Nephron progenitor cell (in vitro differentiated cells): ENCODE data around the gene NDUFA1.
"Not testable (repeated sequence)": the region's sequence is repeated elsewhere in the genome, so short reads cannot be mapped to it uniquely, and the experiment has no call there.

Experiments
- DNase-seq: peaks from one replicate; pipeline ENCODE4 v3.0.0; 2021
- H3K27ac Mint-ChIP-seq: 2 replicates; pipeline ENCODE4 v1.8.0; 2021; ENCODE audit warnings: mild to moderate bottlenecking, moderate library complexity, mixed read lengths
- H3K27me3 Mint-ChIP-seq: 2 replicates; pipeline ENCODE4 v1.8.0; 2021; ENCODE audit warnings: mild to moderate bottlenecking, low read depth, mixed read lengths; ENCODE audit not compliant: poor library complexity
- H3K36me3 Mint-ChIP-seq: 2 replicates; pipeline ENCODE4 v1.8.0; 2021; ENCODE audit warnings: low read depth, mixed read lengths
- H3K4me1 Mint-ChIP-seq: 2 replicates; pipeline ENCODE4 v1.8.0; 2021; ENCODE audit warnings: mixed read lengths
- H3K4me3 Mint-ChIP-seq: 2 replicates; pipeline ENCODE4 v1.8.0; 2021; ENCODE audit warnings: mild to moderate bottlenecking, moderate library complexity, mixed read lengths
- H3K9me3 Mint-ChIP-seq: 2 replicates; pipeline ENCODE4 v1.8.0; 2021; ENCODE audit warnings: mild to moderate bottlenecking, moderate library complexity, mixed read lengths
- TF ChIP-seq, protein P1 (sequence below): fragments of 200-600 bp; sonication (generic); IDR thresholded peaks from 2 replicates; pipeline ENCODE4 v1.5.0; 2021; ENCODE audit warnings: antibody characterized with exemption

The NDUFA1 gene

DNA sequence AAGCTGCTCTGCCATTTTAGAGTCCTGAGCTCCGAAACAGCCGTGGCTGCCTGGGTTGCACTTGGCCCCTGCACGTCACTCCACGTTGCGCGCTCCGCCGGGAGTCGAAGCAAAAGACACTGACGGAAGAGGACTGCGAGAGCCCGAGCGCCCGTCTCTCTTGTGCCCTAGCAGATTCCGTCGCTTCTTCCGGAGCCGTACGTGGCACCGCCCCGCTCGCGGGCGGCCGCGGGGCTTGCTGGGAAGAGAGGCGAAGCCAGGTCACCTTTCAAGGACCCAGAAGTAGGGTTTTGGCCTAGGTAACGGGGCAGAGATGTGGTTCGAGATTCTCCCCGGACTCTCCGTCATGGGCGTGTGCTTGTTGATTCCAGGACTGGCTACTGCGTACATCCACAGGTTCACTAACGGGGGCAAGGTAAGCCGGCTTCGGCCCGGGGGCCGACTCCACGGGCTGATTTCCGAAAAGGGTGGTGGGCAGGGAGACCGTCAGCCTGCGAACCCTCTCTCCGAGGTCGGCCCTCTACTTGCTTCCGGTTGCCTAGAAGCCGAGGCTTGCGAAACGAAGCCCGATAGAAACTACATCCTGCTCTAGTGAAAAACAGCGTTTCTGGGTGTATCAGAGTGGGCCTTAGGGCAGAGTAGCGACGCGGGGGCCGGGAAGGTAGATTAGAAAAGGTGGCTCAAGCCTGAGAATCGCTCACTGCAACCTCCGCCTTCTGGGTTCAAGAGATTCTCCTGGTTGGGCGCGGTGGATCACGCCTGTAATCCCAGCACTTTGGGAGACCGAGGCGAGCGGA lies at the start of gene NDUFA1, which contains the start of gene RNF113A:
Gene NDUFA1, plus strand, starts transcription at position 234 of the 797 bp plus-strand sequence. Its CDS starts 80 bp downstream, at position 314.
Gene RNF113A, minus strand, starts transcription at position 135 of the 797 bp plus-strand sequence. Its CDS starts 120 bp downstream, at position 15.
- H3K9me3 Mint-ChIP-seq = peaks cover 48% of the 10 kb centered on the region
- H3K4me3 Mint-ChIP-seq = peak within 1 kb of the TSS; percentile 94
- TF ChIP-seq, protein P1, sequence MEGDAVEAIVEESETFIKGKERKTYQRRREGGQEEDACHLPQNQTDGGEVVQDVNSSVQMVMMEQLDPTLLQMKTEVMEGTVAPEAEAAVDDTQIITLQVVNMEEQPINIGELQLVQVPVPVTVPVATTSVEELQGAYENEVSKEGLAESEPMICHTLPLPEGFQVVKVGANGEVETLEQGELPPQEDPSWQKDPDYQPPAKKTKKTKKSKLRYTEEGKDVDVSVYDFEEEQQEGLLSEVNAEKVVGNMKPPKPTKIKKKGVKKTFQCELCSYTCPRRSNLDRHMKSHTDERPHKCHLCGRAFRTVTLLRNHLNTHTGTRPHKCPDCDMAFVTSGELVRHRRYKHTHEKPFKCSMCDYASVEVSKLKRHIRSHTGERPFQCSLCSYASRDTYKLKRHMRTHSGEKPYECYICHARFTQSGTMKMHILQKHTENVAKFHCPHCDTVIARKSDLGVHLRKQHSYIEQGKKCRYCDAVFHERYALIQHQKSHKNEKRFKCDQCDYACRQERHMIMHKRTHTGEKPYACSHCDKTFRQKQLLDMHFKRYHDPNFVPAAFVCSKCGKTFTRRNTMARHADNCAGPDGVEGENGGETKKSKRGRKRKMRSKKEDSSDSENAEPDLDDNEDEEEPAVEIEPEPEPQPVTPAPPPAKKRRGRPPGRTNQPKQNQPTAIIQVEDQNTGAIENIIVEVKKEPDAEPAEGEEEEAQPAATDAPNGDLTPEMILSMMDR = no peak
- peaks cover 2% of the 10 kb centered on the region for H3K27me3 Mint-ChIP-seq
- peak within 1 kb of the TSS; percentile 92 for H3K27ac Mint-ChIP-seq
- DNase-seq = peak; percentile 73
- peaks cover 15% of the 10 kb centered on the region for H3K4me1 Mint-ChIP-seq
- peaks cover 14% of the 10 kb centered on the region for H3K36me3 Mint-ChIP-seq

DNA sequence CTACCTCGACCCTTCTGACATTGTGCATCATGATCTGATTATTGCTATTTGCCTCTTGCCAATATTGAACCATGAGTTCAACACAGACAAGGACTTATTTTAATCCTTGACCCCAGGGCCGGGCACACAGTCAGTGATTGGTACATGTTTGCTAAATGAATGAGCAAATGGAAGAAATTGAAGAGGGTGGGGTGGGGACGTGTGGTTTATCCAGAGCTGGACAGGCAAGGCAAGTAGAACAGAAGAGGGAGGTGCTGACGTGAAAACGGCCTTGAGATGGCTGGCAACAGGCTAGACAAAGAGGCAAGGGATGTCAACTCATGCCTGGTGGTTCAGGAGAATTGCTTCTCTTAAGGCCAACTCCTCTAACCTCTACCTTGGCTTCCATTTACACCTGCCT lies 47.4 kb upstream of the NDUFA1 start:
- H3K9me3 Mint-ChIP-seq = peaks cover 38% of the 10 kb centered on the region
- H3K27ac Mint-ChIP-seq, DNase-seq, H3K27me3 Mint-ChIP-seq, H3K36me3 Mint-ChIP-seq, H3K4me1 Mint-ChIP-seq, H3K4me3 Mint-ChIP-seq: not testable (repeated sequence)

DNA sequence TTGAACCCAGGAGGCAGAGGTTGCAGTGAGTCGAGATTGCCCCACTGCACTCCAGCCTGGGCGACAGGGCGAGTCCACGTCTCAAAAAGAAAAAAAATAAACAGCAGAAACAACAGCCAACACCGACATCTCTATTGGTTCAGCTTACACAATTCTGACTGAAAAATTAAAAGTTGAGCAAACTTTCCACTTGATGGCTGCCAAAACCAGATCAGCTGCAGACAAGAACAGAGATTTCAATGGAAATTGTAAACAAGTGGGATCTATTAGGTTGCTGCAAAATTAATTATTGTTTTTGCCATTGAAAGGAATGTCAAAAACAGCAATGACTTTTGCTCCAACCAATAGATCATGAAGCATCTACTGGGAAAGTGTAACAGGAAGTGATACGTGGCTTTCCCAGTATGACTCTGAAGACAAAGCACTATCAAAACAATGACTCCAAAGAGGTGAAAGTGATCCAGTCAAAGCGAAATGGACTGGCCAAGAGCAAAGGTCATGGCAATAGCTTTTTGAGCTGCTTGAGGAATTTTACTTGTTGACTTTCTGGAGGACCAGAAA lies 45.2 kb upstream of the NDUFA1 start:
- no peak overlapping the region for H3K4me3 Mint-ChIP-seq
- no peaks in the 10 kb centered on the region for H3K27me3 Mint-ChIP-seq
- TF ChIP-seq, protein P1 = no peak
- H3K4me1 Mint-ChIP-seq = no peaks in the 10 kb centered on the region
- H3K27ac Mint-ChIP-seq = no peak overlapping the region
- H3K36me3 Mint-ChIP-seq = peaks cover 24% of the 10 kb centered on the region
- peaks cover 56% of the 10 kb centered on the region for H3K9me3 Mint-ChIP-seq
- no peak for DNase-seq

DNA sequence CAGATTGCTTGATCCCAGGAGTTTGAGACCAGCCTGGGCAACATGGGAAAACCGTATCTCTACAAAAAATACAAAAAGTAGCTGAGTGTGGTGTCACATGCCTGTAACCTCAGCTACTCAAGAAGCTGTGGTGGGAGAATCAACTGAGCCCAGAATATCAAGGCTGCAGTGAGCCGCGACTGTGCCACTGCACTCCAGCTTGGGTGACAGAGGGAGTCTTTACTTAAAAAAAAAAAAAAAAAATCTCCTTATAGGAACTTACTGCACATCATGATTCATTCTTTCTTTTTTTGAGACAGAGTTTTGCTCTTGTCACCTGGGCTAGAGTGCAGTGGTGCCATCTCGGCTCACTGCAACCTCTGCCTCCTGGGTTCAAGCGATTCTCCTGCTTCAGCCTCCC lies 43.2 kb upstream of the NDUFA1 start:
- Mint-ChIP-seq H3K4me1 (no peaks in the 10 kb centered on the region), H3K27me3 (no peaks in the 10 kb centered on the region), H3K9me3 (peaks cover 50% of the 10 kb centered on the region), H3K4me3 (no peak overlapping the region), H3K36me3 (peaks cover 34% of the 10 kb centered on the region), H3K27ac (no peak overlapping the region)
- TF ChIP-seq, protein P1 = no peak
- DNase-seq = no peak

DNA sequence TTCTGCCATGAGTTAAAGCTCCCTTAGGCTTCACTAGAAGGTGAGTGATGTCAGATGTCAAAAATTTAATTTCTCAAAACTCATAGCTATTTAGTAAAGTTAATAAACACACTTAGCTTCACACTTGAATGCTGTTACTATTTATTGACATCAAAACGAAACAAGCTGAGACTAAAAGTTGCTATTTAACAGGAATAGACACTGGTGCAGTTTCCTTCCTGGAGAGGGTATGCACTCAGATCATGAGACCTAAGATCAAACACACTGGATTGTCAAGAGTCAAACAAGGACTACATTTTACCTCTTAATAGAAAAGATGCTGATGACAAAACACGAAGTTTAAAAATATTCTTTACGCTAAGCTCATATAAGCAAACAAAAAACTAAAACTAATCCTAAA lies 37.7 kb upstream of the NDUFA1 start:
- TF ChIP-seq, protein P1 = no peak
- H3K27ac Mint-ChIP-seq = no peak overlapping the region
- no peaks in the 10 kb centered on the region for H3K27me3 Mint-ChIP-seq
- no peak for DNase-seq
- H3K36me3 Mint-ChIP-seq = peaks cover 80% of the 10 kb centered on the region
- peaks cover 58% of the 10 kb centered on the region for H3K9me3 Mint-ChIP-seq
- H3K4me3 Mint-ChIP-seq = no peak overlapping the region
- no peaks in the 10 kb centered on the region for H3K4me1 Mint-ChIP-seq

DNA sequence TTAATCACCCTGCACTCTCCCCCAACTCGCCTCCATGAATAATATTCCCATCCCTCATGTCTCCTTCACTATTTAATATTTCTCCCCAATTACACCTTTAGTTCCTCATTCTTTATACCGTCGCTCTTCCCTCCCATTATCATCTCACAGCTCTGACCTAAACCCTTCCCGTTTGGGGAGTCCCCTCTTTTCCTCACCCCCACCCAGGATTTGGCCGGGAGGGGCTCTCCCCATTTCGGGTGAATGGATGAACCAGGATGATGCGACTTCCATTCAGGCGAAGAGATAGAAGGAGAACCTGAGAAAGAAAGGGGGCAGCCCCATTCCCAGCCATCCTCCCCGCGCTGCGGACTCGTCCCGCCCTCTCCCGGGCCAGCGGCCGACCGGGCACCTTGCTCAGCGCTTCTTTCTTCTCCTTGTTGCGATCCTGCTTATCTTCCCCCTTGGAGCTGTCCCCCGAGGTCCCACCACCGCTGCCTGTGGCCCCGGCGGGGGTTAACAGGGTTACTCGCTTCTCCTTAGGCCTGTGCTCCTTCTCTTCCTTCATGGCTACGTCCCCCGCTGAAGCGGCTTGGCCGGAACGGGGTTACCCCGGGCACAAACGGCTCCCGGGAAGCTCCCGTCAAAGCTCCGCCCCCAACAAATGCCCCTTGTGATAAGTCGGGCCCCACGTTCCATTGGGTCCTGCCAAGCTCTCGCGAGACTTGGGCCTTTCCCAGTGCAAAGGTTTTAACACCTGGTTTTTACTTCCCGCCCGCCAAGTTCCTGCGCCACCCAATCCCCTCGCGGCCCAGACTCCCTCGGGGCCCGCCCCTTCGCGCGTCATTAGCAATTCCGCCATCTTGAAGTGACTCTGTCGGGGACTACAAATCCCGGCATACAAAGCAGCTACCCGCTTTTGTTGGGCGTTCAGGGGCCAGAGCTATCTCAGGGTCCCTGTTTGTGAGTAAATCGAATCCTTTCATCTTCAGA lies 19.0 kb upstream of the NDUFA1 start, which contains the start of gene UPF3B:
Gene UPF3B, minus strand, starts transcription at position 582 of the 972 bp plus-strand sequence. Its CDS starts 35 bp downstream, at position 547.
- peaks cover 11% of the 10 kb centered on the region for H3K27me3 Mint-ChIP-seq
- H3K36me3 Mint-ChIP-seq = peaks cover 26% of the 10 kb centered on the region
- peaks cover 59% of the 10 kb centered on the region for H3K9me3 Mint-ChIP-seq
- H3K4me3 Mint-ChIP-seq = peak within 1 kb of the TSS; percentile 91
- peak; percentile 91 for DNase-seq
- peak within 1 kb of the TSS; percentile 99 for H3K27ac Mint-ChIP-seq
- TF ChIP-seq, protein P1 = no peak
- H3K4me1 Mint-ChIP-seq = peaks cover 24% of the 10 kb centered on the region
